Choroid plexus epithelial cell (primary cell): ENCODE measurements around the gene GSC2.
"Not testable (repeated sequence)": the region's sequence is repeated elsewhere in the genome, so short reads cannot be mapped to it uniquely, and the experiment has no call there.

Experiments
- DNase-seq: peaks from one replicate; pipeline ENCODE4 v3.0.0-alpha.2; 2010; ENCODE audit warnings: low read depth
- H3K4me3 ChIP-seq: 2 replicates; pipeline ENCODE4 v1.5.1; 2011; ENCODE audit warnings: low read depth, mild to moderate bottlenecking, control low read depth, low read length, moderate library complexity
- CTCF ChIP-seq: conservative IDR thresholded peaks from 2 replicates; pipeline ENCODE4 v1.5.1; 2011; ENCODE audit warnings: low read depth, mild to moderate bottlenecking, control low read depth, inconsistent platforms, low read length, moderate library complexity

The GSC2 gene

GRCh38 chr22:19164425-19164824 is 14.3 kb upstream of the GSC2 start:
- DNase-seq, result no peak
- H3K4me3 ChIP-seq, result no peak overlapping the region
- TF ChIP-seq CTCF, result no peak

- H3K4me3 ChIP-seq, DNase-seq: not testable (repeated sequence)
Measured at GRCh38 chr22:19158649-19159048, 8.6 kb upstream of the GSC2 start.

- H3K4me3 ChIP-seq, DNase-seq: not testable (repeated sequence)
Measured at GRCh38 chr22:19156109-19156508, 6.0 kb upstream of the GSC2 start.

- H3K4me3 ChIP-seq, result no peak overlapping the region
- TF ChIP-seq CTCF, result no peak
- no peak for DNase-seq
Measured at GRCh38 chr22:19152942-19153883, 3.1 kb upstream of the GSC2 start.

GRCh38 chr22:19151329-19152191 is 1.5 kb upstream of the GSC2 start:
- no peak for DNase-seq
- TF ChIP-seq CTCF, result no peak
- no peak overlapping the region for H3K4me3 ChIP-seq

GRCh38 chr22:19150482-19151328 is 613 bp upstream of the GSC2 start:
- H3K4me3 ChIP-seq, result no peak overlapping the region
- no peak for TF ChIP-seq CTCF
- no peak for DNase-seq

- no peak for DNase-seq
- no peak overlapping the region for H3K4me3 ChIP-seq
- TF ChIP-seq CTCF, result no peak
Measured at GRCh38 chr22:19149047-19149883, 827 bp downstream of the GSC2 start.
